Nephron progenitor cell (in vitro differentiated cells): ENCODE results near the gene GPC5.

Experiments
- DNase-seq: peaks from one replicate; pipeline ENCODE4 v3.0.0; 2021
- H3K27ac Mint-ChIP-seq: 2 replicates; pipeline ENCODE4 v1.8.0; 2021; ENCODE audit warnings: mild to moderate bottlenecking, moderate library complexity, mixed read lengths
- H3K27me3 Mint-ChIP-seq: 2 replicates; pipeline ENCODE4 v1.8.0; 2021; ENCODE audit warnings: mild to moderate bottlenecking, low read depth, mixed read lengths; ENCODE audit not compliant: poor library complexity
- H3K36me3 Mint-ChIP-seq: 2 replicates; pipeline ENCODE4 v1.8.0; 2021; ENCODE audit warnings: low read depth, mixed read lengths
- H3K4me1 Mint-ChIP-seq: 2 replicates; pipeline ENCODE4 v1.8.0; 2021; ENCODE audit warnings: mixed read lengths
- H3K4me3 Mint-ChIP-seq: 2 replicates; pipeline ENCODE4 v1.8.0; 2021; ENCODE audit warnings: mild to moderate bottlenecking, moderate library complexity, mixed read lengths
- H3K9me3 Mint-ChIP-seq: 2 replicates; pipeline ENCODE4 v1.8.0; 2021; ENCODE audit warnings: mild to moderate bottlenecking, moderate library complexity, mixed read lengths
- CTCF ChIP-seq: fragments of 200-600 bp; sonication (generic); IDR thresholded peaks from 2 replicates; pipeline ENCODE4 v1.5.0; 2021; ENCODE audit warnings: antibody characterized with exemption

The GPC5 gene

GRCh38 chr13:91978571-91978970 lies 580.1 kb downstream of the GPC5 start:
- H3K9me3 Mint-ChIP-seq = peaks cover 19% of the 10 kb centered on the region
- DNase-seq = no peak
- no peak for TF ChIP-seq CTCF
- no peak overlapping the region for H3K27ac Mint-ChIP-seq
- no peak overlapping the region for H3K4me3 Mint-ChIP-seq
- H3K36me3 Mint-ChIP-seq = no peaks in the 10 kb centered on the region
- no peaks in the 10 kb centered on the region for H3K27me3 Mint-ChIP-seq
- peaks cover 5% of the 10 kb centered on the region for H3K4me1 Mint-ChIP-seq

GRCh38 chr13:91986761-91987483 lies 588.5 kb downstream of the GPC5 start:
- H3K36me3 Mint-ChIP-seq = no peaks in the 10 kb centered on the region
- H3K27me3 Mint-ChIP-seq = no peaks in the 10 kb centered on the region
- peaks cover 11% of the 10 kb centered on the region for H3K4me1 Mint-ChIP-seq
- no peak overlapping the region for H3K4me3 Mint-ChIP-seq
- peak overlapping the region; percentile 74 for H3K27ac Mint-ChIP-seq
- no peaks in the 10 kb centered on the region for H3K9me3 Mint-ChIP-seq
- TF ChIP-seq CTCF = no peak
- no peak for DNase-seq

- DNase-seq = no peak
- Mint-ChIP-seq H3K27me3 (no peaks in the 10 kb centered on the region), H3K9me3 (no peaks in the 10 kb centered on the region), H3K27ac (peak overlapping the region; percentile 39), H3K36me3 (no peaks in the 10 kb centered on the region), H3K4me3 (no peak overlapping the region), H3K4me1 (peaks cover 11% of the 10 kb centered on the region)
- TF ChIP-seq CTCF = no peak
These were observed 589.9 kb downstream of the GPC5 start for GRCh38 chr13:91988331-91988730.

DNA sequence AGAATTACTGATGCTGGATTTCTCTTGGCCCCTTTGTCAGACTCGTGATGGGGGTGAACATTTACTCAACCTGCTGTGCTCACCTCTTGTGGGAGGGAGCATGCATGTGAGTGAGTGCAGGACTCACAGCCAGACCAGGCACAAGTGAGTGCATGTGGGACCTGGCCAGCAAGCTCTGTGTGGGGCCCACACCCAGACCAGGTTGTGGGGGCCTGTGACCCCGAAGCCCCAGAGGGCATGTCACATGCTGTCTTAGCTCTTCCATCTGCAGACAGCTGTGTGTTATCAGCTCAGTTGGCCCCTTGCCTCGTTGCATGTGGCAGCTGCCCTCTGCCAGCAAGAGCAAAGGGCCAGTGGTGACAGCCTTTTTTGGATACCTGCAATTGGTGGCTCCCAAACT lies 614.4 kb downstream of the GPC5 start:
- H3K9me3 Mint-ChIP-seq = no peaks in the 10 kb centered on the region
- no peak for TF ChIP-seq CTCF
- H3K27me3 Mint-ChIP-seq = no peaks in the 10 kb centered on the region
- no peak overlapping the region for H3K4me3 Mint-ChIP-seq
- H3K4me1 Mint-ChIP-seq = peaks cover 8% of the 10 kb centered on the region
- no peak for DNase-seq
- no peaks in the 10 kb centered on the region for H3K36me3 Mint-ChIP-seq
- H3K27ac Mint-ChIP-seq = no peak overlapping the region

DNA sequence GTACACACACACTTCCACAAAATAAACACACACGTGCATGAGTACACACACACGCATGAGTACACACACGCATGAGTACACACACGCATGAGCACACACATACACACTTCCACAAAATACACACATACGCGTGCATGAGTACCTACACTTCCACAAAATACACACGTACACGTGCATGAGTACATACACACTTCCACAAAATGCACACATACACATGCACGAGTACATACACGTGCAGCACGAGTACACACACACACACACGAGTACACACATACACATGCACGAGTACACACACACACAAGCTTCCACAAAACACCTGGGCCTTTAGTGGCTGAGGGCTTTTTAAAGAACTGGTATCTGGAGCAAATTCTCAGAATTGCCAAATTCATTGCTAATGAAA lies 619.3 kb downstream of the GPC5 start:
- Mint-ChIP-seq H3K4me1 (no peaks in the 10 kb centered on the region), H3K36me3 (no peaks in the 10 kb centered on the region), H3K4me3 (no peak overlapping the region), H3K27me3 (no peaks in the 10 kb centered on the region), H3K27ac (no peak overlapping the region), H3K9me3 (no peaks in the 10 kb centered on the region)
- no peak for DNase-seq
- TF ChIP-seq CTCF = no peak

- Mint-ChIP-seq H3K9me3 (no peaks in the 10 kb centered on the region), H3K4me1 (no peaks in the 10 kb centered on the region), H3K27ac (no peak overlapping the region), H3K4me3 (no peak overlapping the region), H3K27me3 (no peaks in the 10 kb centered on the region), H3K36me3 (no peaks in the 10 kb centered on the region)
- no peak for TF ChIP-seq CTCF
- no peak for DNase-seq
These were observed 630.3 kb downstream of the GPC5 start for GRCh38 chr13:92028695-92029094.
